CD14-positive monocyte (primary cell): ENCODE measurements around the gene LHFPL3. TPM values are rescaled to one million over a fixed set of nuclear protein-coding genes. Genes with fewer than 3 reads are reported as not detected.

ENCODE experiments used
- DNase-seq, 3 donors: peaks; one replicate each; pipeline ENCODE4 v3.0.0-alpha.2; 2011 to 2022
- H2AFZ ChIP-seq: 2 replicates; pipeline ENCODE4 v1.6.0; 2012; ENCODE audit warnings: mild to moderate bottlenecking, low read depth, low read length, inconsistent platforms; ENCODE audit not compliant: insufficient read depth, poor library complexity, severe bottlenecking
- H3K27ac ChIP-seq, 2 donors: 1 replicate in 1 of 2; 2 replicates in 1 of 2; pipeline ENCODE4 v1.5.1; 2012 to 2013; ENCODE audit warnings: low read length in 2 of 2, control low read depth in 1 of 2, inconsistent platforms in 1 of 2, low read depth in 1 of 2, mild to moderate bottlenecking in 1 of 2
- H3K27me3 ChIP-seq, 2 donors: one replicate each; pipeline versions ENCODE4 v1.6.0 to v1.6.1; 2011 to 2013; ENCODE audit warnings: low read length in 2 of 2; ENCODE audit not compliant: control insufficient read depth in 2 of 2, insufficient read depth in 2 of 2
- H3K36me3 ChIP-seq, 2 donors: replicated peaks in 1 of 2; 1 replicate in 1 of 2; 2 replicates in 1 of 2; pipeline versions ENCODE4 v1.5.1 to v1.6.1; 2012 to 2013; ENCODE audit warnings: low read length in 2 of 2, control low read depth in 1 of 2, inconsistent platforms in 1 of 2, mild to moderate bottlenecking in 1 of 2; ENCODE audit not compliant: insufficient read depth in 2 of 2, control insufficient read depth in 1 of 2
- H3K4me1 ChIP-seq, 2 donors: 1 replicate in 1 of 2; 2 replicates in 1 of 2; pipeline versions ENCODE4 v1.5.1 to v1.6.1; 2012 to 2013; ENCODE audit warnings: low read length in 2 of 2, control low read depth in 1 of 2, inconsistent platforms in 1 of 2, mild to moderate bottlenecking in 1 of 2, moderate library complexity in 1 of 2; ENCODE audit not compliant: insufficient read depth in 2 of 2, control insufficient read depth in 1 of 2
- H3K4me2 ChIP-seq: replicated peaks from 2 replicates; pipeline ENCODE3; 2012; ENCODE audit warnings: low read length, moderate library complexity, mild to moderate bottlenecking; ENCODE audit not compliant: poor library complexity, severe bottlenecking; ENCODE audit errors: extremely low read depth
- H3K4me3 ChIP-seq, 3 experiments: fragments of 200-600 bp in 1 of 3; sonication (generic) in 1 of 3; replicated peaks in 1 of 3; 1 replicate in 2 of 3; 2 replicates in 1 of 3; pipeline ENCODE4 v1.5.1; 2011 to 2013; ENCODE audit warnings: low read length in 3 of 3, mild to moderate bottlenecking in 3 of 3, control low read depth in 2 of 3, low read depth in 2 of 3, inconsistent platforms in 1 of 3, moderate library complexity in 1 of 3
- H3K79me2 ChIP-seq: 2 replicates; pipeline ENCODE4 v1.6.0; 2012; ENCODE audit warnings: mild to moderate bottlenecking, control low read depth, inconsistent platforms, low read length, moderate library complexity; ENCODE audit not compliant: insufficient read depth
- H3K9ac ChIP-seq: 2 replicates; pipeline ENCODE4 v1.6.0; 2017; ENCODE audit warnings: low read length, mild to moderate bottlenecking; ENCODE audit not compliant: insufficient read depth, poor library complexity, severe bottlenecking
- H3K9me3 ChIP-seq, 2 donors: replicated peaks in 1 of 2; 1 replicate in 1 of 2; 2 replicates in 1 of 2; pipeline versions ENCODE4 v1.5.1 to v1.6.1; 2012 to 2013; ENCODE audit warnings: low read length in 2 of 2, control low read depth in 1 of 2; ENCODE audit not compliant: control insufficient read depth in 1 of 2, insufficient read depth in 1 of 2
- H4K20me1 ChIP-seq: 2 replicates; pipeline ENCODE4 v1.6.0; 2012; ENCODE audit warnings: mild to moderate bottlenecking, low read length, control low read depth, moderate library complexity; ENCODE audit not compliant: insufficient read depth
- H3K27ac Mint-ChIP-seq, 7 donors: one replicate each; pipeline ENCODE4 v1.8.0; 2020; ENCODE audit warnings: mild to moderate bottlenecking in 7 of 7, mixed read lengths in 7 of 7, moderate library complexity in 6 of 7, inconsistent platforms in 2 of 7
- H3K27me3 Mint-ChIP-seq, 3 donors: one replicate each; pipeline ENCODE4 v1.8.0; 2021 to 2022; ENCODE audit warnings: low read depth in 3 of 3, mild to moderate bottlenecking in 3 of 3, mixed read lengths in 3 of 3, moderate library complexity in 3 of 3, inconsistent platforms in 1 of 3
- H3K36me3 Mint-ChIP-seq, 2 donors: one replicate each; pipeline ENCODE4 v1.8.0; 2020; ENCODE audit warnings: mixed read lengths in 2 of 2, inconsistent platforms in 1 of 2, mild to moderate bottlenecking in 1 of 2
- H3K4me1 Mint-ChIP-seq: one replicate; pipeline ENCODE4 v1.8.0; 2020; ENCODE audit warnings: mild to moderate bottlenecking, mixed read lengths
- H3K4me3 Mint-ChIP-seq, 2 donors: one replicate each; pipeline ENCODE4 v1.8.0; 2020; ENCODE audit warnings: mild to moderate bottlenecking in 2 of 2, mixed read lengths in 2 of 2, moderate library complexity in 1 of 2
- H3K9me3 Mint-ChIP-seq, 7 donors: one replicate each; pipeline ENCODE4 v1.8.0; 2020 to 2022; ENCODE audit warnings: mixed read lengths in 7 of 7, mild to moderate bottlenecking in 6 of 7, moderate library complexity in 6 of 7, inconsistent platforms in 2 of 7
- CTCF ChIP-seq: fragments of 200-600 bp; IDR thresholded peaks from one replicate; pipeline ENCODE4 v1.8.0; 2022; ENCODE audit warnings: antibody characterized with exemption, mild to moderate bottlenecking
- WGBS: methylation state at CpG from one replicate; pipeline ENCODE4 v1.1.5; 2013; ENCODE audit warnings: missing lambda C conversion rate; ENCODE audit not compliant: insufficient coverage; 5-methylcytosine and 5-hydroxymethylcytosine counted together
- intact Hi-C, 2 donors: fragments of 100-400 bp; cut with micrococcal nuclease; formaldehyde crosslinking; loops; one replicate each; pipeline versions ENCODE4 v1.15.0 to v1.15.1; 2023
- polyA plus RNA-seq, 3 donors: library from polyadenylated mRNA; depleted of rRNA in 1 of 3; unstranded in 2 of 3; stranded (reverse) in 1 of 3; fragments of 300-500 nt in 2 of 3; fragments of >200 nt in 1 of 3; fragmentation: Illumina TruSeq in 2 of 3; gene quantifications; 1 replicate in 2 of 3; 2 replicates in 1 of 3; pipeline ENCODE4 v1.2.3, GENCODE V29; 2012 to 2021

Gene LHFPL3
- polyA plus RNA-seq, 3 donors = not detected

GRCh38 chr7:104857458-104858425, 529.3 kb downstream of the LHFPL3 start:
- Mint-ChIP-seq H3K4me3 (no peak overlapping the region), H3K9me3 (no peaks in the 10 kb centered on the region), H3K4me1 (peaks cover 14% of the 10 kb centered on the region), H3K27me3 (peaks cover 0 to 5% (median 1%) of the 10 kb centered on the region in 3 donors), H3K36me3 (no peaks in the 10 kb centered on the region), H3K27ac (peak overlapping the region in 1 of 7 donors; percentile 51)
- TF ChIP-seq CTCF = no peak
- H3K4me3 ChIP-seq = no peak overlapping the region
- H3K4me1 ChIP-seq = peaks cover 0 to 2% of the 10 kb centered on the region in 2 donors
- H3K9me3 ChIP-seq = no peaks in the 10 kb centered on the region
- no peak for DNase-seq
- H2AFZ ChIP-seq = peak overlapping the region; percentile 3
- no peak overlapping the region for H3K27ac ChIP-seq
- no peaks in the 10 kb centered on the region for H3K36me3 ChIP-seq
- no peak overlapping the region for H3K4me2 ChIP-seq
- intact Hi-C loops = no loop called here
- H4K20me1 ChIP-seq = no peaks in the 10 kb centered on the region
- H3K79me2 ChIP-seq = no peaks in the 10 kb centered on the region
- H3K9ac ChIP-seq = no peak overlapping the region
- H3K27me3 ChIP-seq = no peaks in the 10 kb centered on the region
- WGBS = 50% methylated on average over 2 of the region's 5 CpGs

GRCh38 chr7:104859754-104860426, 531.5 kb downstream of the LHFPL3 start:
- Histone ChIP-seq H3K27me3 (no peaks in the 10 kb centered on the region), H4K20me1 (no peaks in the 10 kb centered on the region), H3K9ac (no peak overlapping the region), H2AFZ (no peak overlapping the region), H3K4me2 (no peak overlapping the region), H3K4me3 (no peak overlapping the region), H3K79me2 (no peaks in the 10 kb centered on the region), H3K27ac (no peak overlapping the region), H3K4me1 (peaks cover 0 to 2% of the 10 kb centered on the region in 2 donors), H3K9me3 (peaks cover 0 to 8% of the 10 kb centered on the region in 2 donors), H3K36me3 (no peaks in the 10 kb centered on the region)
- DNase-seq = no peak
- Mint-ChIP-seq H3K27me3 (peaks cover 0 to 5% (median 3%) of the 10 kb centered on the region in 3 donors), H3K4me1 (peaks cover 14% of the 10 kb centered on the region), H3K9me3 (peaks cover 4 to 13% (median 9%) of the 10 kb centered on the region in 7 donors), H3K36me3 (no peaks in the 10 kb centered on the region), H3K27ac (no peak overlapping the region), H3K4me3 (no peak overlapping the region)
- TF ChIP-seq CTCF = no peak
- 65% methylated on average over 2 of the region's 4 CpGs for WGBS
- intact Hi-C loops = no loop called here
